Fibroblast of skin of scalp (primary cell): Measurements from ENCODE around the gene MAST4.

Source experiments
- DNase-seq: peaks from one replicate; pipeline ENCODE4 v3.0.0-alpha.2; 2013

Gene MAST4

GRCh38 chr5:67142816-67143215, 546.6 kb downstream of the MAST4 start:
- DNase-seq: no peak

DNA sequence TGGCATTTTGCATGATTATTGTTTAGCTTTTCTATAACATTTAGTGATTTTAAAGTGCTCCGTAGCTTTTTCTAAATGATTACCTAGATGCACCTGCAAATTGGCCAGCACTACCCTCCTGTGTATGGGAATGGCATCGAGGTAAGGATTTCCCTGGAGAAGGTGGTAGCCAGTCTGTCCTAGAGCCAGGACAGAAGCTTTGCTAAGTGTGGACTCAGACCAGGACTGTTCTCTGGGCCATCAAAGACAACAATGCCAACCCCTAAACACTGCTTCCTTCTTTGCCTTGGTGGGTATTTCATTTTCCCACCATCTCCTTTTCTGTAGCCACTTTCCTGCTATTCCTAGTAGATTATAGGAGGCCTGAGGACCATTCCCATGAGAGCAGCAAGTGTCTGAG, 547.4 kb downstream of the MAST4 start:
- no peak for DNase-seq

- no peak for DNase-seq
Measured at GRCh38 chr5:67144183-67144639, 548.0 kb downstream of the MAST4 start.

GRCh38 chr5:67146574-67146973, 550.4 kb downstream of the MAST4 start:
- no peak for DNase-seq

- DNase-seq: no peak
Measured at GRCh38 chr5:67146981-67147380, 550.8 kb downstream of the MAST4 start.

- no peak for DNase-seq
Measured at GRCh38 chr5:67147760-67148159, 551.6 kb downstream of the MAST4 start.

- DNase-seq: no peak
Measured at GRCh38 chr5:67149057-67149950, 553.1 kb downstream of the MAST4 start.

GRCh38 chr5:67149951-67150523, 553.8 kb downstream of the MAST4 start:
- DNase-seq: peak; percentile 28

GRCh38 chr5:67152400-67152799, 556.2 kb downstream of the MAST4 start:
- DNase-seq: no peak

DNA sequence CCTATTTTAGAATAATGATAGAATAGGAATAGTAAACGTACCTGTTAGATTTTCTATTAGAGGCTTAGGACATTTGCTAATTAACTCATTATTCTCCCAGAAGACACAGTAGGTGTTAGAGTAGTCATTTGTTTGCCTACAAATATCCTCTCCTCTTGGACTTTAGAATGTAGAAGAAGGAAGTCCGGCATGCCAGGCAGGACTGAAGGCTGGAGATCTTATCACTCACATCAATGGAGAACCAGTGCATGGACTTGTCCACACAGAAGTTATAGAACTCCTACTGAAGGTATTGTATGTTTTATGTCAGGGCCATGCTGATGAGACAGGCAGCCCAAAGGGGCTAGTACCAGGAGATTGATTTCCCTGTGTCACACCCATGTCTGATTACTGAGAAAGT, 557.1 kb downstream of the MAST4 start:
- no peak for DNase-seq

GRCh38 chr5:67154556-67155206, 558.5 kb downstream of the MAST4 start:
- DNase-seq: no peak

DNA sequence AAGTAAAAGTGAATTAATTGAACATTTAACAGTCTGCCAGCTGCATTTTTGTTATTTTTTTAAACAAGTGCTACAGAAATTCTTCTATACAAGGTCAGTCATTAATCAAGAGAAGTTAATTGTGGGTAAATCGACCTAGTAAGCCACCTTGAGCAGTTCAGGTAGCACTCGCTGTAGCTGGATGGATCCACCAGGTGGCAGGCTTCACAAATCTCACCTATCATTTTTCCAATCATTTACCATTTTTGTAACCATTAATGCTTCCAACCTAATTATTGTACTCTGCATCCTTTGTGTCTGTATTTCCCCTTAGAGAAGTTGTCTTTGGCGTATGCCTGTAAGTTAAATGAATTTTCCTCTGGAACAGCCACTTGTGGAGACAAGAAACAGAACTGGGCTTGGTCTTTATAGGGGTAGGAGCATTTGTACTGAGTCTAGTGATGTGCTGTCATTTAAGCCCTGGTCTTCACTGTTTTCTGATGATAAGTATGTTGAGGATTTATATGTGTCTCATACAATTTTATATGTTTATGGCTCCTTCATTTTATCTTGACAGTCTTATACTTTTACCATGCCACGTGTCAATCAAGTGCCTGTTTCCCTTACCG, 560.9 kb downstream of the MAST4 start:
- DNase-seq: peak; percentile 20

DNA sequence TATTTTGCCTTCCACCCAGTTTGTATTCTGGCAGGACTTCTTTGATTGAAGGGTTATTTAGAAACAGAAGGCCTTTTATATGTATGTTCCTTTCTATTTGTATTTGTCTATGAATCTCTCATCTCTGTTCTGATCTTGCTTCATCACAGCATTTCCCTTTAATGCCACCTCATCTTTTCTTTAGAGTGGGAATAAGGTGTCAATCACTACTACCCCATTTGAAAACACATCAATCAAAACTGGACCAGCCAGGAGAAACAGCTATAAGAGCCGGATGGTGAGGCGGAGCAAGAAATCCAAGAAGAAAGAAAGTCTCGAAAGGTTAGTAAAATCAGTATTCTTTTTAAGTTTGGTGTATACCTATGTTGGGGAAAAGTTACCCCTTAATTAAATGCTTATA, 564.1 kb downstream of the MAST4 start:
- no peak for DNase-seq

DNA sequence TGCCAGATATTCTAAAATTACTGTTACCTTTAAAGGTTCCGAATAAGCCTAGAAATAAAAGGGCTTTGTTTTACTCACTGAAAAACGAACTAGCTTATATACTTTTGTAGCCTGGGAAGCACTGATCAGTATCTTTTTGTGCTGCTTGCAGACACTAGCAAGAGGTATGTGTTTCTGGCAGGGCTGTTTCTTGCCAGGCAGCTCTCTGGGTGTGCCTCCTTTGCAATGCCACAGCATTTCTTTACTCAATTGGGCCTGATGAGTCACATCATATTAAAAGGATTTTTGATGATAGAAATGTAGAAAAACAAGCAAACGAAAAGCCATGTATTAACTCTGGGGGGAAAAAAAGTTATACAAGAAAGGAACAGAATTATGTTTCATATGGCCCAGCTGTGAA, 564.8 kb downstream of the MAST4 start:
- peak; percentile 56 for DNase-seq

DNA sequence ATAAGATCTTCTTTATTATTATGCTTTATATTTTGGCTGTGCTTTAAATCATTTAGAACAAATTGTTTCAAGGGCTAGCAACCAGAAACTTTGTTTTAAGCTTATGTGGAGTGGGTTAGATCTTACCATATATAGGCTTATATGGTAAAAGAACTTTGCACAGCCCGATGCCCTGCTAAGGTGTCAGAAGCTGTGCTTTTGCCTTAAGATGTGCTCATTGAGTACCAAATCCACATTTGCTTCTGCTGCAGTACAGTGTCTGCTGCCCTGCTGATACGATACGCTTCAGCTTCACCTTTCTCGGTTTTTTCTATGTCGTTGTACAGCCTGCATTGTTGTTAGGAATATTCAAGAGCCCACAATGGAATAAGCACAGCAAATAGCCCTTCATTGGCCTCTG, 565.6 kb downstream of the MAST4 start:
- DNase-seq: no peak

DNA sequence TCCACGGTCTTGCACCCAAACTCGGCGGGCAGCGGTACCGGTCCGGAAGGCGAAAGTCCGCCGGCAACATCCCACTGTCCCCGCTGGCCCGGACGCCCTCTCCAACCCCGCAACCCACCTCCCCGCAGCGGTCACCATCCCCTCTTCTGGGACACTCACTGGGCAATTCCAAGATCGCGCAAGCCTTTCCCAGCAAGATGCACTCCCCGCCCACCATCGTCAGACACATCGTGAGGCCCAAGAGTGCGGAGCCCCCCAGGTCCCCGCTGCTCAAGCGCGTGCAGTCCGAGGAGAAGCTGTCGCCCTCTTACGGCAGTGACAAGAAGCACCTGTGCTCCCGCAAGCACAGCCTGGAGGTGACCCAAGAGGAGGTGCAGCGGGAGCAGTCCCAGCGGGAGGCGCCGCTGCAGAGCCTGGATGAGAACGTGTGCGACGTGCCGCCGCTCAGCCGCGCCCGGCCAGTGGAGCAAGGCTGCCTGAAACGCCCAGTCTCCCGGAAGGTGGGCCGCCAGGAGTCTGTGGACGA, 567.1 kb downstream of the MAST4 start:
- no peak for DNase-seq

GRCh38 chr5:67163863-67164595, 567.8 kb downstream of the MAST4 start:
- no peak for DNase-seq

- DNase-seq: no peak
Measured at GRCh38 chr5:67164856-67165525, 568.8 kb downstream of the MAST4 start.

DNA sequence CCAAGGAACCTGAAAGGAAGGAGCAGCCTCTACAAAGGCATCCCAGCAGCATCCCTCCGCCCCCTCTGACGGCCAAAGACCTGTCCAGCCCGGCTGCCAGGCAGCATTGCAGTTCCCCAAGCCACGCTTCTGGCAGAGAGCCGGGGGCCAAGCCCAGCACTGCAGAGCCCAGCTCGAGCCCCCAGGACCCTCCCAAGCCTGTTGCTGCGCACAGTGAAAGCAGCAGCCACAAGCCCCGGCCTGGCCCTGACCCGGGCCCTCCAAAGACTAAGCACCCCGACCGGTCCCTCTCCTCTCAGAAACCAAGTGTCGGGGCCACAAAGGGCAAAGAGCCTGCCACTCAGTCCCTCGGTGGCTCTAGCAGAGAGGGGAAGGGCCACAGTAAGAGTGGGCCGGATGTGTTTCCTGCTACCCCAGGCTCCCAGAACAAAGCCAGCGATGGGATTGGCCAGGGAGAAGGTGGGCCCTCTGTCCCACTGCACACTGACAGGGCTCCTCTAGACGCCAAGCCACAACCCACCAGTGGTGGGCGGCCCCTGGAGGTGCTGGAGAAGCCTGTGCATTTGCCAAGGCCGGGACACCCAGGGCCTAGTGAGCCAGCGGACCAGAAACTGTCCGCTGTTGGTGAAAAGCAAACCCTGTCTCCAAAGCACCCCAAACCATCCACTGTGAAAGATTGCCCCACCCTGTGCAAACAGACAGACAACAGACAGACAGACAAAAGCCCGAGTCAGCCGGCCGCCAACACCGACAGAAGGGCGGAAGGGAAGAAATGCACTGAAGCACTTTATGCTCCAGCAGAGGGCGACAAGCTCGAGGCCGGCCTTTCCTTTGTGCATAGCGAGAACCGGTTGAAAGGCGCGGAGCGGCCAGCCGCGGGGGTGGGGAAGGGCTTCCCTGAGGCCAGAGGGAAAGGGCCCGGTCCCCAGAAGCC, 569.6 kb downstream of the MAST4 start:
- peak; percentile 74 for DNase-seq
